OCI-M1 (cell line): ENCODE results near the gene LMX1A.
A peak's percentile ranks its signal among the peaks of the same experiment; 100 is the strongest.

ENCODE experiments used
- DNase-seq: peaks from one replicate; lab custom pipeline; 2025; lab: John Stamatoyannopoulos, UW

LMX1A gene

GRCh38 chr1:165162671-165163241, 193.8 kb downstream of the LMX1A start:
- no peak for DNase-seq

DNA sequence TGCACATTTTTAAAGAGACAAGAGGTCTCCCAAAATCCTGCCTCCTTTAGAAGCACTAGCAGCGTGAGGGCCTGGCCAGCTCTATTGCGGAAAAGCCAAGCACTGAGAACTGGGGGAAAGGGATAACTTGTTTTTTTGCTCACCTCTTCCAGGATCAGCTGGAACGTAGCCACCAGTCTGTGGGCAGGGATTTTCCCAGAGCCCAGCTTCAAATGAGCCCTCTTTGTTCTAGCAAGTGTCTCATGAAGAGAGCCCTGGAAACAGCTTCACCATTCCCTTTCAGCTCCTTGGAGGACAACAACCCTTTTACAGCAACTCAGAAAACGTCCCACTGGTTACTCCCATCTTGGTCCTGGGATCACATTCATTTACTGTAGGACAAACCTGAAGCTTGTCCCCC, 195.4 kb downstream of the LMX1A start:
- no peak for DNase-seq

DNA sequence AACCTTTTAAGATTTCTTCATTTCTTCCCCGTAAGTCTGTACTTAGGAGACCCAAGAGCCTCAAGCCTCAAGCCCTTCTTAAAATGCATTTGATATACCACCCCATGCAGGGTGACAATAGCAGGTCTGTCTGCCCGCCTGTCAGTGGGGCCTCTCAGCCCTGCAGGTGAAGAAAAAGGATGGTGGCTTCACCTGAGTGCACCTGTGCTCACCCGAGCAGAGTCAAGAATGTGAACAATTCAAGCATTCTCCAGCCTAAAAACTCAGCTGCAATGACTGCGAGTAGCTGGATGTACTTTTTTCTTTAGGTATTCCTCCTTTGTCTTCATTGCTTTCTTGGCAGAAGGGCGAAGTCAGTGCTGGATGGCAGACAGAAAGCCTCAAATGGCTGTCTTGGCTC, 203.3 kb downstream of the LMX1A start:
- DNase-seq: no peak

DNA sequence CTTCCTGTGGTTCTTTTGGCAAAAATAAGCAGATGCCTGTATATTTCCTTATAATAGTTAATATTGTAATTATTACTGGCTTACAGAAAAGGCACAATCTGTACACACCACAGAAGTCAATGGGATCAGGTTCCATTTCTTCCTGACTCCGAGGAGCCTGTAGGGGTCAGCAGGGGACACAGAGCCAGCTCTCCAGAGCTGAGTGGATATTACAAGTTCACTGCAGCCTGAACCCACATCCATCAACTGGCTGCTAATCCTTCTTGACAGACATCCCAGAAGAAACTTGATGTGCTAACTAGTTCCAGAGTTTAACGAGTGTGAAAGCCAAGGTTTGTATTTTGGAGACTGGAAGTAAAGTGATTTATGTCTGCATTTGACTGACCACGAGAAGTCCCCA, 203.8 kb downstream of the LMX1A start:
- DNase-seq: peak; percentile 40

GRCh38 chr1:165152109-165152508, 204.4 kb downstream of the LMX1A start:
- no peak for DNase-seq
